Stimulated activated CD4-positive, alpha-beta T cell treated with anti-CD3 and anti-CD28 coated beads, Interleukin-2, amount 100 ng/mL, for 48 hours (primary cell): ENCODE data around the gene ARMS2.
A peak's percentile ranks its signal among the peaks of the same experiment; 100 is the strongest.

Source experiments
- DNase-seq, 2 donors: peaks; one replicate each; pipeline ENCODE4 v3.0.0-alpha.2; 2020

ARMS2 gene

DNA sequence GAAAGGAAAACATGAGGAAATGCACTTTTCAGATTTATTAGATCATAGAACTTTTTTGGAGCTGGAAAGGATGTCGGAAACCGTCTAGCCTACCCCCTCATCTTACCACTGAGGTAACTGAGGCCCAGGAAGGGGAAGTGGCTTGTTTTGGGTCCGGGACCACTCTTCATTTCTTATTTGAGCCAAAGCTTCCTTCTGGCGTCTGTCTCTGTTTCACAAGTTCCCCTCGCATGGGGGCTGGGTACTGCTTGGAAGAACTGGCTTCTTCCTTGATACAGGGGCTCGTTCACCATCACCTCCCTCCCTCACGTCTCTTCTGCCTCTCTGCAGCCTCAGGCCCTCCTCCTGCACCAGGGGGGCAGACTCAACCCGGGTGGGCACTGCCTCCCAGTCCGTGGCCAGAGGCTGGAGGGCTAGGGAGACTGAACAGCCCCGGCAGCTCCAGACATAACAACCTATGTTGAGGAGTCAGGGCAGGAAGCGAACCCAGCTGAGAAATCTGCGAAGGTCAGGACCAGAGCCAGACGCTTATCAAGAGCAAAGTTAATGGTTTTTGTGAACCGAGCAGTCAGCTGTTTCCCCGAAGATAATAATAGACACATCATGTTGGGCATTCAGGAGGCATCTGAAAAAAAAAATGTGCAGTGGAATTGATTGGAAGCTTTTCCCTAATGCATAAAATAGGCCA, 19.8 kb downstream of the ARMS2 start:
- no peak for DNase-seq

DNA sequence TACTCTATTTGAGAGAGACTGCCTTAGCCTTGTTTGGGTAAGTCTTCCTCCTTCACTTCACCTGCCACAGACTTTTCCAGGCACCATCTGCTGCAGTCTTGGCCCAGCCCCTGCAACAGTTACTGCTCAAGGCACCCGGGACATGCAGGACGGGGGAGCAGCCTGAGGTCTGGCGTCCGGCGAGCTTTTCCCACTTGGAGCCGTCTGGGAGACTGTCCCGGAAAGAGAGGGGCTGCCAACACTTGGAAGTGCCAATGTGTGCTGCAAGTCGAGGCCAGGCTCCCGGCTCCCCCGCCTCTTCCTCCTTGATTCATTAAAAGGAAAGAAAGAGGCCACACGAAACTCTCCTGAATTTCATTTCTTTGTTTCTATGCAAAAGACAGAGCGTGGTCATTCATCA, 20.6 kb downstream of the ARMS2 start:
- no peak for DNase-seq

DNA sequence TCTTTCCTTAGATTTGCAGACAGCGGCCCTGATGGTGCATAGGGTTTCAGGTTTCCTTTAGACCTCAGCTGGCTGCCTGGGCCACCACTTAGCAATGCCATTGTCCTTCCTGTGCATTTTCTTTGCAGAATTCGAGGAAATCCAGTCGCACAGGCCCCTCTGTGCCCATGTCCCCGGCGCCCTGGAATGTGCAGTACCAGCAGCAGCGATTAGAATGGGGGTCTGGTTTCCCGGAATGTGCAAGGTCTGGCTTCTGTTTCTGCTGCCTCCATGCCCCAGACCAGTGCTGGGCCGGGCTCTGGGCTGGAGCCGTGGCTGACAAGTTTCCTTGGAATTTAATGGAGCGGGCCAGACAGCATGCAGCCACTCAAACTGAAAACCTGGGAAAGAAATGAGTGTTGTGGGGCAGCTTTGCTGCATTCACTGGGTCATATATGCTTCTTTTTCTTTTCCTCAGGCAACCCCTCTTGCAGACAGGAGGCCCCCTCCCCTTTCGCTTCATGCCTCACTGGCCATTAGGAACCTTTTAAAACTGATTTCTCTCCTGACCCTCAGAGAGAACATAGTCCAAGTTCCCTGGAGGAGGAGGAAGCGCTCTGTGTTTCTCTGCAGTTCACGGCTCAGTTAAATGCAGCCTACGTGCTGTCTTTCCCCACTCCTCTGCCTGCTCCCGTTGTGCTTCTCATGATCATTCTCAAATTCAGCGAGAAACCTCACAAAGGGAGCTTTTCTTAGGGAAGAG, 21.3 kb downstream of the ARMS2 start:
- DNase-seq: no peak

DNA sequence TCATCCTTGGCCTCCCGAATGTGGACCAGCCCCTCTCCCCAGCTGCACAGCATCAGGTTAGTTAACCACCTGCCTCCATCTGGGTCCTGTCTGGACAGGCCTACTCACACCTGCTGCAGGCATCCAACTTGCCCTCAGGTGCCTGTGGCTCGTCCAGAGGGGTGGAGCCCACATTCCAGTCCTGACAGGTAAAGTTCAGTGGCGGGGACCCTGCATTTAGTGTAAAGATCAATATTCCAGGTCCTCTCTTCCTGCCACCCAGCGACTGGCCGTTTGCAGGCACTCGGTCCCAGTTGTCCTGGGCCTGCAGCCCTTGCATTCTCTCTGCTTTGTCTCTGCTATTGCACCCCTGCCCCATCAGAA, 21.9 kb downstream of the ARMS2 start:
- no peak for DNase-seq

DNA sequence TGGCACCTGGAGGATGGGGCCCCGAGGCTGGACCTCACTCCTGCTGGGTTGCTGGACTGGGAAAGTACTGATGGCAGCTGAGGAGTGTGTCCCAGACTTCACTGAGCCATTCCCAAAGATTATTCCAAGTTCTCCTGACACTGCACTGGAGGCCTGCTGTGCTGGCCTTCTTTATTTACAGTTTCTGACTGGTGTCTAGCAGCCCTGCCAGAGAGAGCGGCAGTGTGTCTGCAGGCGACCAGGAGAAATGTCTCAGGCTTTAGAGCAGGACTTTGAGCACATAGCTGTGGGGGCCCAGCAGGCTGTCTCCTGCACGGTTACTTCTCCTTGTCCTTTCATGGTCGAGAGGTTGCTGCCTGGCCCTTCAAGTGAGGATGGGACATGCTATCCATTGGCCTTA, 23.0 kb downstream of the ARMS2 start:
- no peak for DNase-seq

DNA sequence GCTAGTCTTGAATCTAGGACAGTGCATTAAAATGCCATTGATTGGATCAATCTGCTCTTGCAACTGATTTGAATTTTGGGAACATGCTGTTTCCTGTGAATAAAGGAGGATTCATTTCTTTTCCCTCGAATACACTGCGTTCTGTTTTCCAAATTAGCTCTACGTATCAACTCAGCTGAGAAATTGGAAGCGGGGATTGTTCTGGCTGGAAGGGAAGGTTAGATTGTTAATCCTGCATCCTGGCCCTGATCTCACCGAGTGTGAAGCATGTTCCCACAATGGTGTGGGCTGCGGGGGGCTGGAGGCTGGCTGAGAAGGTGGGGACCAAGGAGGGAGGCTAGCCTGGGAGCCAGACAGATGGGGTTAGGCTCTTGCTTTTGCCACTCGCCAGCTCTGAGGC, 24.5 kb downstream of the ARMS2 start:
- no peak for DNase-seq

DNA sequence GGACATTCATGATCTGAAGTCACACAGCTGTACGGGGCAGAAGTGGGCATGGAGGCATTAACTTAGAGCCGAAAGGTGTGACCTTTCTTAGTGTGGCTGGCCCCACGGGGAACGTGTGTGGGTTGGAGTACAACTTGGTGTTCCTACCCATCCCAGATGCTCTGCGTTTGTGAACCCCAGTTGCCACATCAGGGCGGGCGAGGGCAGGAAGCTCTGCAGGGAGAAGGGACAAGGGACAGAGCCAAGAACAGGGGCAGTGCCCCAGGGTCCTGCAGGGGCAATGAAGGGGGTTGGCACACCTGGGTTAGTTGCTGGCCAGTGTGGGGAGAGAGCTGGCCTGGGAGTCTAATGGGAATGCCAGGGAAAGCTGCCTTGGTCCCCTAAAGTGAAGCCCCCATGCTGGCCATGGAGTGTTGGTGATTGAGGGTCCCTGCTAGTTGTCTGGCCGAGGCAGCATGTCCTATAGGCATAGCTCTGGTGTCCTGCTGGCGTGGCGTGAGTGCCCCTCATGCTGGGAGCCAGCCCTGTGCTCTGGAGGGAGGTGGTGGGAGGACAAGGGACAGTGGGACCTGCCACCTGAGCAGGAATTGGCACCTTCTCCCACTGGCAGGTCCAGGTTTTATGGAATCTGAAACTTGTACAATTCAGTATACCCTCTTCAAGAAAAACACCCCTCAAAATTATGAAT, 25.8 kb downstream of the ARMS2 start:
- DNase-seq: no peak

DNA sequence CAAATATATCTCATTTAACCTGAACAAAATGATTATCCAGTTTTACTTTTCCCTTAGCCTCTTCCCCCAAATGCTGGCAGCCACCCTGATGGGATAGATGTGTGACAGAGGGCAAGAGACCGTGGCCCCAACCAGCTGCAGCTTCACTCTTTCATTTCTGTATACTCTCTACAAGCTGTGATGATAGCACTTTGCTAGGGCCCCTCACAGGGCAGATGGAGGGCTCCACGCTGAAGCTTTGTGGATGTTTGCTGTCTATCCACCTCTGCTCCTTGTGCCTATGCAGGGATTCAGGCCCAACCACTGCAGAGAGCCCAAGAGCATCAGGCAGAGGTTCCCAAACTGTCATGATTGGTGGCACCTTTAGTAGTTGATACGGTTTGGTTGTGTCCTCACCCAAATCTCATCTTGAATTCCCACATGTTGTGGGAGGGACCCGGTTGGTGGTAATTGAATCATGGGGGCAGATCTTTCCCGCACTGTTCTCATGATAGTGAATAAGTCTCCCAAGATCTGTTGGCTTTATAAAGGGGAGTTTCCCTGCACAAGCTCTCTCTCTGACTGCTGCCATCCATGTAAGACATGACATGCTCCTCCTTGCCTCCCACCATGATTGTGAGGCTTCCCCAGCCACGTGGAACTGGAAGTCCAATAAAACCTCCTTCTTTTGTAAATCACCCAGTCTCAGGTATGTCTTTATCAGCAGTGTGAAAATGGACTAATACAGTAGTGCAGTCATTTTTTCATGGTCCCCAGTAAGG, 27.0 kb downstream of the ARMS2 start:
- DNase-seq: no peak

DNA sequence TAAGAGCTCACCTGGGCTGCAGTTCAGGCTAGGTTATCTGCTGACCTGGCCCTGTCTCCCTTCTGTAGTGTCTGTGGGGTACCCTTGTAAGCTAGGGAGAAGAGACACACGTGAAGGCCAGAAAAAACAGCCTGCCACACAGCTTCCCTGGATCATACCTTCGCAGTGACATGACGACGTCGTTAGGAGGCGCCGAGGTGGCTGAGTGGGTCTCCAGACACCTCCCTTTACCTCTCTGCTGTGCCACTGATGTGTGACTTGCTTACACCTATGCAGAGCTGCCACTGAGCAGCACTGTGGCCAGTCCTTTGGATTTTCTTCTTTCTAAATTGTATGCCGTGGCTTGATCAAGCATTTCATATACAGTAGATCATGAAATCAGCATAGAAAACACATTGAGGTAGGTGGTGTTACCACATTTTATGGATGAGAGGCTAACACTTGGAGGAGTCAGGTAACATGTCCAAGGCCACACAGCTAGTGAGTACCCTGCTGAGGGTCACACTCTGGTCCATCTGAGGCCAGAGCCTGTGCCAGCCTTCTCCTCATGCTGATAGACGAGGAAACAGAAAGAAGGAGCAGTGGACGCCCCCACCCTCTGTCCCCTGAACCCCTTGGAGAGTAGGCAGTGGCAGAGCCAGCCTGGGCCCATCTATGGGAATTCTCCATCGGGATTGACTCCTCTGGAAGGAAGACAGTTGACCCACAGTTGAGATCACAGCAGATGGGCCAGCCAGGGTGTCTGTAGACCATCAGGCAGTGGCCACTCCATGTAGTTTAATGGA, 30.0 kb downstream of the ARMS2 start:
- DNase-seq: no peak

DNA sequence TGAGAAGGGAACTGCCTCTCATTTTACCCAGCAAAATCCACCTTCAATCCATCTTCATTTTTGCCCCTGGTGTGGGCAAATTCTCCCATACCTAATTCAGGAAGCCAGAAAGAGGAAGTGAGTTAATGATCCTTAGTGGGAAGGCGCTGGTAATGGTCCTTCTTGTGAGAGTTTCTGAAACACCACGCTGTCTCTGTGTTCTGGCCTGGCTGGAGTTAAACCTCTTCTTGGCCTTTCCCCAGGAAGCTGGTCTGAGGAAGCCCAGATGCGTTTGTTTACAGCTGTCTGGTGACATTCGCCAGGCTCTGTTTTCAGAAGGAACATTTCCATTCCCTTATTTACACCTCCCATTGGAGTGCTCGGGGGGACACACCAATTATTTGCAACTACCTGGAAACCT, 31.2 kb downstream of the ARMS2 start:
- DNase-seq: no peak

DNA sequence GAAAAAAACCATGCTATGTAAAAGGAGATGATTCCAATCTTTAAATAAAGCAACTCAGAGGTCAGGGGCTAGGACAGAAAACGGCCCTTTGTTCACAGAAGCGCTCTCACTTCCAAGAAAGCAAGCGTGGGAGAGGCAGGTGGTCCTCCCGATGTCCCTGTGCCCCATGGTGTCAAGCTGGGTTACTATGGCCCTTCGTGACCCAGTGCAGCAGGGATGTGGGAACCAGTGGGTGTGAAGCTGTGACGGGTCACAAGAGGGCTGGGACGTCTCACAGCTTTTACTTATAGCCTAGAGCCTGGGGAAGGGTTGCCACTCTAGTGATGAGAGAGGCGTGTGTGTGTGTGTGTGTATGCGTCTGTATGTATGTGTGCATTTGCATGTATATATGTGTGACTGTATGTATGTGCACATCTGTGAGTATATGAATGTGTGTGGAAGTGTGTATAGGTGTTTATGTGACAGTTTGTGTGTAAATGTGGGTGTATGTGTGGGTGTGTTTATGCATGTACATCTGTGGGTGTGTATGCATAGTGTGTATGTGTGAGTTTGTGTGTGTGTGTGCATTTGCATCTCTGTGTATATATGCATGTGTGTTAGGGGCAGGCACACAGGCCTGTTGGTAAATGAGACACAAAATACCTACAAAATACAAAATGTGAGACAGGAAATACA, 32.1 kb downstream of the ARMS2 start:
- no peak for DNase-seq

DNA sequence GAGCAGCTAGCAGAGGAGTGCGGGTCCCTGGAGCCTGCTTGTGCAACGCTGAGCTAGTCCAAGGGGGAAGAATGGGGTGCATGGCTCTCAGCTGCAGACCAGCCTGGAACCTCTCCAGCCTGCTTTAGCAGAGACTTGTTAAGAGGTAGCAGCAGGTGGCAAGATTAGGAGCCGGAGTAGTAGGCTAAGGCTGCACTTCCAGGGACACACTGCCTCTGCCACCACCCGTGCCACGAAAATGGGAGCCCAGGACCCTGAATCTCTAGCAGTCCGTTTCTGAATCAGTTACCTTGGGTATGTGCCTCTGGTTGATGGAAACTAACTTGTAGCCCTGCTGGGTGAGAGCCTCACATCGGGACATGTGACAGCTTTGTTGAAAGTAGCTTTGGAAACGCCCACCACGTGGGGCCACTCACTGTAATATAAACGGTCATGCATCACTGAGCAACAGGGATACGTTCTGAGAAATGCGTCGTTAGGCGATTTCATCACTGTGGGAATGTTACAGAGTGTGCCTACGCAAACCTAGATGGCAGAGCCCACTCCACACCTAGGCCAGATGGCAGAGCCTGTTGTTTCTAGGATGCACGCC, 32.8 kb downstream of the ARMS2 start:
- no peak for DNase-seq

DNA sequence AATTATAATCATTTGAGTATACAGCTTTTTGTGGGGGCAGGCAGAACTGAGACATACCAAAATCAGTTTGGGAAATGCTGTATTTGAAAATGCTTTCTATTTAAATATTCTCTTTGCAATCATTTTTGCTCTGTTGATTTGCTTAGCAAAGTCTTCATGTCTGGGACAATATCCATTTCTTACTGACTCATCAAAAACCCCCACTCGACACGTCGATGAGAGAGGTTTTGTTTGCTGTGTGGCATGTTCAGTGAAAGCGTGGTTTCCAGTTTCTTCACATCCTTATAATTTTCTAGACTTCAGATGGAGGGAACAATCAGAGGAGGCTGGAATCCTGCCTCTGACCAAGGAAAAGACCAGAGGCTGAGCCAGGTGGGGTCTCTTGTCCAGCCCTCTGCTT, 35.8 kb downstream of the ARMS2 start:
- DNase-seq: no peak

DNA sequence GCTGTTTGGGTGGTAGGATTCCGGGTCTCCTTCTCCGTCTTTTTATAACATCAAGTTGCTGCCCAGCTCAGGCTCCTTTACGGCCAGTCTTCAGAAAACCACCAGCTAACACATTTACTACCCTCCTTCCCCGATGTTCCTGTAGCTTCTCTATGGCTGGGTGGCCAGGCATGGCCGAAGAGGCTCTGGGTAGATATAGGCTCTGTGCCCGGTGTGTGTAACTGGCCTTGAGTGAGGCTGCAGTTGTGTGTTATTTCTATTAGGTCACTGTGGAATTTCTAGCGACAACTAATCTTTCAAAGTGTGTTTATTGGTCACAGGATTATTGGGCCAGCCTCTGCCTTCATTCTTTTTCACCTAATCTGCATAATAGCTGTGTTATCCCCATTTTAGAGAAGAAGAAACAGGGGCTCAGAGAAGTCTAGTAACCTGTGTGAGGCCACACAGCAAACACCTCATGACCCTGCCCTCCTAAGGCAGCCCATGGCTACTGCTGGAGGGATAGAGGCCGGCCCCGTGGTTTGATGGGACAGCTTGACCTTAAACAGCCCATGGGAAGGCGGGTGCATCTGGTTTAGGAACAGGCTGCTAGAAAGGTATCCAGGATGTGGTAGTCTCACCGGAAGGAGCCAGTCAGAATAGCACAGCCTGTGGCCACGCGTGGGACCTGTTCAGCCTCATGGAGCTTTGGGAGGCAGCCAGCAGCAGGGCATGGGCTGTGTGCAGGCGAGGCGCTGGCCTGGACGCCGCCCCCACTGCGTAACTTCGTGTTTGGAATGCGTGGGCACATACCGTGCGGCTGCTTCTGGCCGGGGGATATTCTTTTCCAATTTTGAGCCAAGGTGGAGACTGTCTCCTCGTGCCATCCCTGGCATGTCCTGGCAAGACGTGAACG, 36.6 kb downstream of the ARMS2 start:
- peak; percentile 16 for DNase-seq

DNA sequence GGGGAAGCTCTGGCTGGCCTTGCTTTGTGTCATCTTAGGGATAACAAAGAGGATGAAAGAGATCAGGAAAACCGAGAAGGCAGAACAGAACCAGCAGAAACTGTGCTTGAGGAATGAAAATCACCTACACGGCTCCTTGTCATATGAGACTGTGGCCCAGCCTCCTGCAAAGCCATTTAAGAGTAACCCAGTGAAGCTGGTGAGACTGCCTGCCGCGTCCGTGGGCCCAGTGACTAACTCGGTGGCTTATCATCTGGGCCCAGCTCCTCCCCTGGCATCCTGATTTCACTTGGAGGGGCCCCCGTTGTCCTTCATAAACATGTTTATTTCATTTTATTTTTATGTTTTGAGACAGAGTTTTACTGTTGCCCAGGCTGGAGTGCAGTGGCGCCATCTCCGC, 37.6 kb downstream of the ARMS2 start:
- DNase-seq: no peak

DNA sequence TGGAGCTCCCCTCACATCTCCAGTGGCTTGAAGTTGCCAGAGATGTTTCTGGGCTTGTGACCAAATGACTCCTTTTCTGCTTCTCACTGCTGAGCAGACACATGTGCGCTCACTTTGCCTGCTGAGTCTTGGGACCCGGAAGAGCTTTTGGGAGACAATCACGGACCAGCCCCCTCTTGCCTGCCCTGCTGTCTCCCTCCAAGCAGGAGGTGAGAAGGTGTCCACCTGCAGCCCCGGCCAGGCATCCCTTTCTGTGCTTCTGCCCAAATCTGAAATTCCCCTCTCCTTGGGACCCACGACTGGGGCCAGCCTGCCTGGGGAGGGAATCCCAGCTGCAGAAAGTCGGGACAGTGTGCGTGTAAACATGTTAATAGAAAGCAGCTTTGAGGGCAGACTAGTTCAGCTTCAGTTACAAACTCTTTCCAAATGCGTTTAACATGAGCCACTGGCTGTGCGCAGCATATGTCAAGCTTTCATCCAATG, 38.6 kb downstream of the ARMS2 start:
- DNase-seq: no peak

DNA sequence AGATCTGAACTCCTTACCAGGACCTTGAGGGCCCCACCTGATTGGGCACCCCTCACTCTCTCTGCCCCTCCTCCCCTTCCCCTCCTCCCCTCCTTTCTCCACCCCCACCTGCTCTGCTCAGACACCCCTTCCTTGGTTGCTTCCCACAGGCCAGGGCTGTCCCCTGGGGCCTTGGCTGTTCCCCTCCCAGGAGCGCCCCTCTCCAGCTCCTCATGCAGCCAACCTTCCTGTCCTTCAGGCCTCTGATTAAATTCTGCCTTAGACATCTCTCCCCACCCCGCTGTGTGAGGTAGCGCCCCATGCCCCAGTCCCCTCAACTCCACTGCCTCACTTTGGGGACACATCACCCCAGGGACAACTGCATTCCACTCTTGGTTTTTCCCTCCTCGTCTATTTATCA, 39.3 kb downstream of the ARMS2 start:
- DNase-seq: no peak

DNA sequence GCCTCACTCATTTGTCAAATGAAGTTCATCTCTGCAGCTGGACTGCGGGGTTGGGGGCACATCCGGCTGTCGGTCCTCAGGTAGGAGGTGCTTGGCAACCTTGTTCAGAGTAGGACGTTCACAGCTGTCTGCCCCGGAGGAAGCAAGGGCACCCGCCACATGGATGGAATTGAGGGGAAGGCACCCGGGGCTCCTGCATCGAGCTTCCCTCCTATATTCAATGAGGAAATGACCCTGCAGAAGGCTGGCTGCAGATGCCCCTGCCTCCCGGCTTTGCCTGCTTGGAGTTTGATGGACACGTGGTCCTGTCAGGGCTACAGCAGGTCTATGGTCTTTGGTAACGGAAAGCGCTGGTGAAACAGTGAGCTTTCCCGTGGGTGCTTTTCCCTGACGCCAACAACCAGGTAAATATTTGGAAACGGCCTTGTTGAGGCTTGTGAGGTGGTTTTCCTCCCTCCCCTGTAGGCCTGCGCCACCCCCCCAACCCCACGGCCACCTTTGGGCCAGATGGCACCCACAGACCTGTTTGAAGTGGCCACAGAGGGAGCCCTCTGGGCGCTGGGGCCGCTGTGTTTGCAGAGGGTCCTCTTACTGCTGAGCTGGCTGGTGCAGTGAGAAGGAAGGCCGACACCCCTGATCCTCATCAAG, 39.8 kb downstream of the ARMS2 start:
- no peak for DNase-seq

DNA sequence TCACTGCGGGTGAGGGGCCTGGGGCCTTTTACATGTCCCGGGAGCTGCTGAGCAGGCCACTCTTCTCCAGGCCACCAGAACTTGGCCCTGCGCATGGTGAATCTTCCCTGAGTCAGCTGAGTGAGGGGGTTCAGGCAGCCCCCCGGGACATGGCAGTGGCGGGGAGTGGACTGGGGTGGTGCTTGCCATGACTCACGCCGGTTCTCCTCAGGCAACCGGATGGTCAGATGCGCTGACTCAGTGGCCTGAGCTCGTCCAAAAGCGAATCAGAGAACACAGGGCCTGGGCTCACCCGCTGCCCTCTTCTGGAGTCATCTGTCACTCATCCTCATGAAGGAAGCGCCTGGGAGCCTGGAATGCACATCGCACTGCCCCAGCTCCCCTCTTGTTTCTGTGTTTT, 40.4 kb downstream of the ARMS2 start:
- no peak for DNase-seq
